NT2/D1 (cell line): ENCODE data around the gene RCAN2.

ENCODE experiments used
- SUZ12 ChIP-seq: IDR thresholded peaks from 2 replicates; pipeline ENCODE4 v1.6.1; 2011; ENCODE audit not compliant: insufficient read length, insufficient read depth; ENCODE audit errors: extremely low read depth
- YY1 ChIP-seq: IDR thresholded peaks from 2 replicates; pipeline ENCODE4 v1.6.1; 2011; ENCODE audit not compliant: insufficient read length, insufficient read depth

DNA sequence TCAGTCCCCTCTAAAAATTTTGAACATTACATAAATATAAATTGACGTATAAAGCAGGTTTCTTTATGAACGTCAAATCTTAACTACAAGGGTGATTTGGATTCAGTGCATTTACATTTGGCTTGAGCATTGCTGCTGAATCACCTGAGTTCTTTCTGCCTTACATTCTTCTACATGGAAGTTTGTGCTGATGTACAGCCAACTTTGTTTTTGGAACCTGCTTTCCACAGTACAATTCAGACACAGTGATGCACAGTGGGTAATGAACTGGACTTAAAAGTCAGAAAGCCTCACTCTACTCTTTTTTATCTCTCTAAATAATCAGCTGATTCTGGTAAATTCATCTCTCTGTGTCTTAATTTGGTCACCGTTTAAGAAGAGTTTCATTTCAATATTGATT lies 47.6 kb downstream of the RCAN2 start:
- no peak for TF ChIP-seq YY1
- TF ChIP-seq SUZ12 = no peak
